Left kidney (tissue), 2 donors: ENCODE data around the gene ADAMTS3. TPM values are rescaled to one million over a fixed set of nuclear protein-coding genes. Genes with fewer than 3 reads are reported as not detected.

Source experiments
- DNase-seq: peaks from one replicate; pipeline ENCODE4 v3.0.0-alpha.2; 2013
- polyA plus RNA-seq: library from polyadenylated mRNA; unstranded; fragments of 120-200 nt; gene quantifications from one replicate; pipeline ENCODE4 v1.2.1, GENCODE V29; 2013; ENCODE audit not compliant: insufficient read length

ADAMTS3 gene
- polyA plus RNA-seq, 1 donor: 15.7 TPM

DNA sequence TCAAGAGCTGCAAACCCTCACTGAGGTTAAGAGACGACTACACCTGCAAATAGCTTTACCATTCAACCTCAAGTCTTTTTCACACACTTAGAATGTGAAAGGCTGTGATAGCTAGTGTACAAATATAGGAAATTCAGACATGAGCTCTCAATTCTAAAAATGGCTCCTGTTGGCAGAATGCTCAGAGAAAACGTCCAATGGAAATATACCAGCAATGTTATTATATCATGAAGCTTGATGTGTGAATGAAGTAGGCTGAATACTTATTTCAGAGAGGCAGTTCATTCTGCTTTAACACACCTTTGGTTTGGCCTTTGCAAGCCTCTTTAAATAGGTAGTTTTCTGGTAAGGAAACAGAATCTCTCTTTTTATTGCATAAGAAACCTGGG is 227.6 kb downstream of the ADAMTS3 start:
- DNase-seq: no peak

- no peak for DNase-seq
These were observed 228.1 kb downstream of the ADAMTS3 start for GRCh38 chr4:72340803-72341431.

- DNase-seq: no peak
These were observed 231.0 kb downstream of the ADAMTS3 start for GRCh38 chr4:72338060-72338459.

GRCh38 chr4:72330381-72330780 is 238.6 kb downstream of the ADAMTS3 start:
- no peak for DNase-seq

DNA sequence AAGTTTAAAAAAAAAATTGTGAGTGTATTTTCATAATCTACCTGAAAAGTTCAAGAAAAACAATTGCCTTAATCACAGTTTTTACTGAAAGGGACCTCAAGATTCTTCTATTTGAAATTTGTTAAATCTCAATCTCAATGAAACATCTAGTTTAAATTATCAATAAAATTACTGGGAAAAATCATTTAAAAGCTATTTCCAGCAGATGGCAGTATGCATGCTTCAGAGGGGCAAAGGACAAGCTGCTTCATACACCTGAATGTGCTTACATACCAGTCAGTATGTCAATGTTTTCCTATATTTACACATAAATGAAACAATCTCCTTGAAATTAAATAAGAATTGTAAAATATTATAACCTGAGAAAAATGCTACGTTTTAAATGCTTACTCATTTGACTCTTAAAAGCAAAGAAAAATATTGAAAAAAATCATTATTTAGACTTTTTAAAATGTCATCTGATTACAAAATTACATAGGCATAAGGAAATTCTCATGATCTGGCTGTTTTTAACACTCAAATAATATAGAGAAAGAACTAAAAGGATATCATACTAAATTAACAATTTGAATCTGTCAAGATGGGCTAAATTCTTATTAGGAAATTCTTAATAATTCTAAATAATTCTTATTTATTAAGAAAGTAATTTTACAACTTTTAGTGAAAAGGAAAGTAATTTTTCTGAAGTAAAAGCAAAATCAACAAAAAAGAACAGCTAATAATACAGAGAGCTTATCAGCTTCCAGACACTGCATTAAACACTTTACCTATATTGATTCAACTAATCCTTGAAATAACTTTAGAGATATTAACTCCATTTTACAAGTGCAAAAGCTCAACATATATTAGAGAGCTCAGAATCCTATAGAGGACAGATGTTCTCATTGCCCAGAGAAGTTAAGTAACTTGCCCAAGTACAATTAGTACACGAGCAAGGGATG is 242.1 kb downstream of the ADAMTS3 start:
- no peak for DNase-seq

- no peak for DNase-seq
These were observed 243.8 kb downstream of the ADAMTS3 start for GRCh38 chr4:72325215-72325614.

DNA sequence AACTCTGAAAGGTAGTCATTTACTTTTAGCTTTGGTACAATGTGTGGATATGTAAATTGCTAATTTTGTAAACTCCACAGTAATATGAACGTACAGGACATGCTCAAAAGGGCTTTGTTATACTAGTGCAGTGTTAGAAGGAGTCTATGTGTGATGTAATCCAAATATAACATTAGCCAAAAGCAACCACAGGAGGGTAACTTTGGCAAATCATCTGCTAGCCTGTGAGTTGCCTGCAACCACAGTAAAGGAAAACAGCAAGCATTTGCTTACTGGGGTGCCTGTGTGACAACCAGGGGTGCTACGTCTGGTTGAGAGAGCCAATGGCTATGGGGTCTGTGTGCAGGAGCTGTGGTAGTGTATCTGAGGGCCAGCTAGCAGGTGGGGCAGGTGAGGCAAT is 245.8 kb downstream of the ADAMTS3 start:
- no peak for DNase-seq

GRCh38 chr4:72320223-72320948 is 248.6 kb downstream of the ADAMTS3 start:
- DNase-seq: no peak

GRCh38 chr4:72319601-72320021 is 249.4 kb downstream of the ADAMTS3 start:
- DNase-seq: no peak

GRCh38 chr4:72318421-72319170 is 250.4 kb downstream of the ADAMTS3 start:
- no peak for DNase-seq

DNA sequence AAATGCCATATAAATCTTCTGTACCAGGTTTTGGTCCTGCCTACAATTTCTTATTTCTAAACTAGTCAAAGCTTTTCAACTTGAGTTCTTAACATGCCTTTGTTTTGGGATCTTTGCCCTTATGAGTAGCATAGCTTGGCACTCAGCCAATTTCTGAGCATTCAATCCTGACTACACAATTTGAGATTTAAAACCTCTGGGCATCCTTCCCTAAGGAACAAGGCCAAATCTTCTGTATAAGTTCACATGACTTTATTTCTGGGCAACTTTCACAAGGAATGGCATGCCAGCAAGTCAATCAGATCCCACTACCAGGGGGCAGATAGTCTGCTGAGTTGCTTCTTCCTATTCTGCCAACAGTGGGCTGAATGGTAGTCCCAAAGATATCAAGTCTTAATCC is 254.2 kb downstream of the ADAMTS3 start:
- DNase-seq: no peak

DNA sequence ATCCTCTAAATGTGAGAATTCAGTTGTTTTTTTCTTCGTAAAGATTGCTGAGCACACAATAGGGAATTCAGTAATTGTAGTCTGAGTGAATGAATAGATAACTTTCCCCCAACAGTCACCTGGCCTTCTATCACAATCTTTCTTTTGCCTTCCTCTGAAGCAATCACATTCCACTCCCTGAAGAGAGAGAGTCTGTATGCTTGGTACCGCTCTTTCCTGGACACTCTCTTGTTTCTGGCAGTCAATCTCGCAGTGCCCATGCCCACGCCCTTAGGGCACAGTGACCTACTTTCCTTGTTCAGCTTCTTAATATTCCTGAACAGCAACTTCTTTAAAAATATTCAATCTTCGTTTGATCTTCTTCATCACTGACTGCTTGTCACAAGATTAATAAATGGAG is 255.9 kb downstream of the ADAMTS3 start:
- no peak for DNase-seq

GRCh38 chr4:72312032-72312650 is 256.9 kb downstream of the ADAMTS3 start:
- DNase-seq: no peak

GRCh38 chr4:72311291-72311690 is 257.7 kb downstream of the ADAMTS3 start:
- DNase-seq: no peak

DNA sequence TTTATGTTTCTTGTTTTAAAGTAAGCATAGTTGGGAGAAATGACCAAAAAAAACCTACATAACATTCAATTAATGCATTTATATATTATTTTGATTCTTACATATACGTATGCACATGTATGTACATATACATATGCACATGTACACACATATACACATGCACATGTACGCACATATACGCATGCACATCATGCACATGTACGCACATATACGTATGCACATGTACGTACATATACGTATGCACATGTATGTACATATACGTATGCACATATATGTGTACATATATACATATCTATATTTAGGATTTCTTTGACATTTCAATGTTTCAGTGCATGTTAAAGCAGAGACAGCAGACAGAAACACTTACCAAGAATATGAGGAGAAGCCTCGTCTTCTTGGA is 263.4 kb downstream of the ADAMTS3 start:
- DNase-seq: no peak

- no peak for DNase-seq
These were observed 263.9 kb downstream of the ADAMTS3 start for GRCh38 chr4:72305080-72305479.

- peak; percentile 51 for DNase-seq
These were observed 265.9 kb downstream of the ADAMTS3 start for GRCh38 chr4:72302981-72303704.

DNA sequence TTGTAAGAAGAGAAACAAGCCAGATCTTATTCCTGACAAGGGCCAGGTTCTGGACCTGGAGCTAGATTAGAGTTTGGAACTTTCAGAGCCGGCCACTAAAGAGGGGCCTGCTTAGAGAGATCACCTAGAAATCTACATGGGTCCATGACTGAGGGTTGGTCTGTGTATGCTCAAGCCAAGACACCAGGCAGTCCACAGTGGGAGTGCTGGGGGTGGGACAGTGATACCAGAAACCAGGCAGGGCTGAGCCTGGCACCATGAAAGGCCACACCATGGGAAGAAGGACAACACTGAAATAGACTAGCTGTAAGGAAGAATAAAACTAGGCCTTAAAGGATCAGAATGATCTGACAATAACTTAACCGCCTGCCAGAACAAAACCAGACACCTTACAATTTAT is 267.3 kb downstream of the ADAMTS3 start:
- DNase-seq: no peak

GRCh38 chr4:72300126-72300525 is 268.9 kb downstream of the ADAMTS3 start:
- no peak for DNase-seq

DNA sequence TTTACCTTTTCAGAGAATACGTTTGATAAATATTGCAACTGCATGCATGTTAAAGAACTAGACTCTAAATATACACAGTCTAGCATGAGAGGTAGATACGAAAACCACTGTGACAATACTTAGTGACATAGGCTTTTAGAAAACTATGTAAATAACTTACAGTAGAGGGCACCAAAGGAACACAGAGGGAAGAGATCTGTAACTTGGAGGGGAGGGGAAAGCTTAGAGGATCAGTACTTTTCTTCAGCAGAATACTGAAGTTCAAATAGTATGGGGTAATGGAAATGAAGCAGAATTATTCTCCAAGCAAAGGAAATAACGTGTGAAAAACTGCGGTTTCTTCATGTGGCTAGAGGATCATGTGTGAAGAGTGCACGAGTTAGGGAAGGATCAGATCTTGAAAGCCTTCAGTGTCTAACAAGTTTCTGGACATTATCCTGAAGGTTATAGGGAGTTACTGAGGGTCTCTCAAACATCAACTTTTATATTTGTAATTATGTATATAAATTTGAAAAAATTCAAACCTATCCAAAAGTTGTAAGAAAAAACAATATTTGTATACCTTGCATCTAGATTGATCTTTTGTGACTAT is 273.0 kb downstream of the ADAMTS3 start:
- DNase-seq: peak; percentile 53

DNA sequence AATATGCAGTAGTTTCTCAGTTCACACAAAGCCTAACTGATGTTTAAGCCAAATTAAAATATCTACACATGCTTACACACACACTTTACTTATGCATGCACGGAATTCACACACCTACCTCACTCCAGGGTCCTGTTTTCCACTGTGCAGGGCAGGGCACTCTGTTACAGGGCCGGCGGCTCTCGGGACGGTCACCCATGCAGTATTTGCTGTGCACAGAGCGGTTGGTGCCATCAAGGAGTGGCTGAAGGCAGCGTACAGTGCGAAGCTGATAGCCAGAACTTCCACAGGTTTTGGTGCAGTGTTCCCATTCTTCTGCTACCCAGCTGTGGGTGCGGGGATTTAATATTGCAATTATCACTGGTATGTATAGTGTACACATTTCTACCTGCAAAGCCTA is 278.3 kb downstream of the ADAMTS3 start:
- no peak for DNase-seq
